GM12875 (cell line): ENCODE measurements around the gene COL8A2.

Experiments
- H3K4me3 ChIP-seq: one replicate; pipeline ENCODE4 v1.5.1; 2011; ENCODE audit warnings: low read depth, low read length, control low read depth
- TF ChIP-seq, protein P1 (sequence below): IDR thresholded peaks from 2 replicates; pipeline ENCODE4 v1.5.1; 2011; ENCODE audit warnings: low read depth, mild to moderate bottlenecking, control low read depth, inconsistent platforms, low read length, moderate library complexity, borderline replicate concordance; ENCODE audit not compliant: insufficient read depth

COL8A2 gene

DNA sequence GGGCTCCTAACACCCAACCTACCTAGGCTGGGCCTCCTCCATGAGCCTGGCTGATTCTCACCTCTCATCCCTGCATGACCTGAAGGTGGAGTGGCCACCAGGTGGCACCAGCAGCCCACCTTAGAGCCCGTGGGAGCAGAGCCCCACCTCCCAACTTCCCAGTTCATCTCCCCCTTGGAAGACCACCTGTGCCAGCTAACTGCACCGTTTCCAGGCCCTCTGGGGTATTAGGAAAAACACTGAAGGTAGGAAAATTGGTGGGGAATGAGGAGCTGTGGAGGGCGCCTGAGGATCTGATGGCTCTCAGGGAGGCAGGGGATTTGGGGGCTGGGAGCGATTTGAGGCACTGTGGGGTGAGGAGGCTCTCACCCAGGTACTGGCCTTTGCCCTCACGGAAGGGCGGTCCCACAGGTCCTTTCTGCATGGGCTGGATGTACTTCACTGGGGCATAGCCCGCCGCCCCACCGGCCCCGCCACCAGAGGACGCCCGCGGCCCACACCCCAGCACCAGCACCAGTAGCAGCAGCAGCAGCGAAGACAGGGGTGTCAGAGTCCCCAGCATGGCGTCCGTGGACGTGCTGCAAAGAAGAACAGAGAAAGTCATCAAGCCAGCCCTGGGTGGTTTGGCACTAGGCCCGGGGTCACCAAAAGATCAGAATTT is 25.2 kb downstream of the COL8A2 start:
- TF ChIP-seq, protein P1, sequence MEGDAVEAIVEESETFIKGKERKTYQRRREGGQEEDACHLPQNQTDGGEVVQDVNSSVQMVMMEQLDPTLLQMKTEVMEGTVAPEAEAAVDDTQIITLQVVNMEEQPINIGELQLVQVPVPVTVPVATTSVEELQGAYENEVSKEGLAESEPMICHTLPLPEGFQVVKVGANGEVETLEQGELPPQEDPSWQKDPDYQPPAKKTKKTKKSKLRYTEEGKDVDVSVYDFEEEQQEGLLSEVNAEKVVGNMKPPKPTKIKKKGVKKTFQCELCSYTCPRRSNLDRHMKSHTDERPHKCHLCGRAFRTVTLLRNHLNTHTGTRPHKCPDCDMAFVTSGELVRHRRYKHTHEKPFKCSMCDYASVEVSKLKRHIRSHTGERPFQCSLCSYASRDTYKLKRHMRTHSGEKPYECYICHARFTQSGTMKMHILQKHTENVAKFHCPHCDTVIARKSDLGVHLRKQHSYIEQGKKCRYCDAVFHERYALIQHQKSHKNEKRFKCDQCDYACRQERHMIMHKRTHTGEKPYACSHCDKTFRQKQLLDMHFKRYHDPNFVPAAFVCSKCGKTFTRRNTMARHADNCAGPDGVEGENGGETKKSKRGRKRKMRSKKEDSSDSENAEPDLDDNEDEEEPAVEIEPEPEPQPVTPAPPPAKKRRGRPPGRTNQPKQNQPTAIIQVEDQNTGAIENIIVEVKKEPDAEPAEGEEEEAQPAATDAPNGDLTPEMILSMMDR: peak; percentile 81
- no peak overlapping the region for H3K4me3 ChIP-seq

DNA sequence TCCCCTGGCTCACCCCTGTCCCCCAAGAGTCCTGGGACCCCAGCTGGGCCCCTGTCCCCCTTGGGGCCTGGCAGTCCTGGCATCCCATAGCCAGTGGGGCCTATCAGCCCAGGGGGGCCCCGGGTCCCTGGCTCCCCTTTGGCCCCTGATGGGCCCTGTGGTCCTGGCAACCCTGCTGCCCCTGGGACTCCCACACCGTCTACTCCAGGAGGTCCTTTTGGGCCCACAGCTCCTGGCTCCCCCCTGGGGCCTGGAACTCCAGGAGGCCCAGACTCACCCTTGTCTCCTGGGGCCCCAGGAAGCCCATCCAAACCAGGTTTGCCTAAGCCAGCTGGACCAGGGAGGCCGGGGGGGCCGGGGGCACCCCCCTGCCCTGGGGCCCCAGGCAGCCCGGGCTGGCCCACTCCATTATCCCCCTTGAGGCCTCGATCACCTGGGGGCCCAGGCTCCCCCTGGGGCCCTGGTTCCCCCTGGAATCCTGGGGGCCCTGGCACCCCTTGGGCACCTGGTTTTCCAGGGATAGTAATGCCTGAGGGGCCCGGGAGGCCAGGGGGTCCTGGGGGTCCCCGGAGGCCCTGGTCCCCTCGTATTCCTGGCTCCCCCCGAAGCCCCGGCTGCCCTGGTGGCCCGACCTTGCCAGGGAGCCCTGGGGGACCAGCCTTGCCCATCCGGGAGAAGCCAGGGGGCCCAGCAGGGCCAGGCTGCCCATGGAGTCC is 26.2 kb downstream of the COL8A2 start:
- no peak overlapping the region for H3K4me3 ChIP-seq
- TF ChIP-seq, protein P1: no peak

DNA sequence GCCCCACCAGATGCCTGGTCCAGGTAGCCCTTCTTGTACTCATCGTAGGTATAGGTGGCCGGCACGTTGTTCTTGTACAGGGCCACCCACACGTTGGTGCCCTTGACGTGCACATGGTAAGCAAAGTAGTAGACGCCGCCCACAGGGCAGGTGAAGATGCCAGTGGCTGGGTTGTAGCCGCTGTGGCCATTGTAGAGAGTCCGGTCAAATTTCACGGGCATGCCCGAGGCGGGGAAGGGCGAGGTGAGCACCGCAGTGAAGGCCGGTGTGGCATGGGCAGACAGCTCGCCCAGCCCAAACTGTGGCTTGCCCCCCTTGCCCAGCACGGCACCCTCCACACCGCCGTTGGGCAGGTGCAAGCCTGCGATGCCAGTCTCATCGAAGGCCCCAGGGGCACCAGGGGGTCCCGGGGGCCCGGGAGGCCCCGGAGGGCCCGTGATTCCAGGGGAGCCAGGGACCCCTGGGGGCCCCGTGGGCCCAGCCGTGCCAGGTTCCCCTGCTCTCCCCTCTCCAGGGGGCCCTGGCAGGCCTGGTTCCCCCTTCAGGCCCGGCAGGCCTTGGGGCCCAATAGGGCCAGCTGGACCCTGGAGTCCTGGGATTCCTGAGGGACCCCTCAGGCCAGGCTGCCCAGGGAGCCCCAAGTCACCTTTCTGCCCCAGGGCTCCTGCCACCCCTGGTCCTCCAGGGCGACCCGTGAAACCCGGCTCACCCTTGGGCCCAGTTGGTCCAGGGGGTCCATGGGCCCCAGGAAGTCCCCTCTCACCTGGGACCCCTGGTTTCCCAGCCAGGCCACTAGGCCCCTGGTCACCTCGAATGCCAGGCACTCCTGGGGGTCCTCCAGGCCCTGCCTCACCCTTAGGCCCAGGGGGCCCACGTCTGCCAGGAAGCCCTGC is 27.1 kb downstream of the COL8A2 start:
- TF ChIP-seq, protein P1: no peak
- H3K4me3 ChIP-seq: no peak overlapping the region

- TF ChIP-seq, protein P1: peak; percentile 27; the same call in 1 of the 2 replicates
- no peak overlapping the region for H3K4me3 ChIP-seq
Measured at GRCh38 chr1:36096500-36097432, 28.3 kb downstream of the COL8A2 start.

DNA sequence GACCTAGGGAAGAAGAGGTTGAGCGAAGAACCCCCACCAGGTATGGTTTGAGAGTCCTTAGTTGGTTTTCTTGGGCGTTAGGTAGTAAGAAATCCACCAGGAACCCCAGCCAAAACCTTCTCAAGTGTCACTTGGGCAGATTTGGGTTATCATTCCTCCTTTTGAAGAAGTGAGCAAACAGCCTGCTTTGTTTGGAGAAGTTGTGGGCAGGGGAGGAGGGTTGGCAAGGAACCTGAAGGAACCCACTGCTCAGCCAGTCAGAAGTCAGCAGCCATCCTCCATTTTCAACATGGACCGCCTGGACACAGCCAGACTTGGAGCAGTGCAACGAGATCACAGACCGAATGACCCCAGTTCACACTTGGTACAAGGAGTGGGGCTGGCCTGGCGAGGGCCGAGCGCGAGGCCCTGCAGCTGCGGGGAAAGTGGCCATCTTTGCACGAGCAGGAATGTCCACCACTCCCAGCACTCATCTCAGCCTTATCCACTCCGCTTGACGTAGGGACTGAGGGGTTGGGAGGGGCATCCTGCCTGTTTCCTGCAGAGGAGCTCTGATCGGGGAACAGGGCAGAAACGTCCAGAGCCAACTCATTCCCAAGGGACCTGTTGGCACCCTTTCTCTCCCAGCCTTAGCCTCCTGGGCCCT is 29.1 kb downstream of the COL8A2 start:
- no peak overlapping the region for H3K4me3 ChIP-seq
- TF ChIP-seq, protein P1: no peak

DNA sequence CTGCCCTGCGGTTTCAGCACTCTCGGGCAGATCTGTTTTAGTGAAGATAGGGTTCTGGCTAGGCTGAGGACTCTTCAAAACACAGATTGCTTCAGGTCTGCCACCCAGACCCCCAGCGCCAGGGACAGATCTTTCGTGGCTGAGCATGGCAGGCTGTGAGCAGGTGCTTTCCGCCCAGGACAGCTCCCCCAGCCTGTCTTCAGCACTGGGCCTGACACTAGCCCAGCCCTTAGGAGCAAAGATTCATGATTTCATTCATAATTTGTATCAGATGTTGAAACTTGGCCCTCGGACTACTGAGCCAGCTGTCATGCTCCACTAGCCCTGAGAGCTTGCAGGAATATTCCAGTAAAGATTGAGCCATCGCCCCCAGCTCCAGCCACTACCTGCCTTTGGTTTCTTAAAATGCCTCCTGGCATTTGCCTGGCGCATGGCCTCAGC is 30.4 kb downstream of the COL8A2 start:
- H3K4me3 ChIP-seq: no peak overlapping the region
- TF ChIP-seq, protein P1: no peak
